ENCODE measurements around the gene SMPD4.

SMPD4 gene

GRCh38 chr2:130183512-130184373, 2.3 kb upstream of the SMPD4 start:
- no peak for TF ChIP-seq CTCF (IDR thresholded peaks at IDR 0.05)

- peak; percentile 63 for TF ChIP-seq CTCF (IDR thresholded peaks at IDR 0.05)
Observed at GRCh38 chr2:130181880-130182682, 679 bp upstream of the SMPD4 start, which contains the start of gene MZT2B. Gene MZT2B (plus strand): TSS chr2:130182262. CDS start chr2:130182283, 21 bp downstream.

- TF ChIP-seq CTCF (IDR thresholded peaks at IDR 0.05), result no peak
Observed at GRCh38 chr2:130169896-130170295, 11.5 kb downstream of the SMPD4 start.

- TF ChIP-seq CTCF (IDR thresholded peaks at IDR 0.05), result no peak
Observed at GRCh38 chr2:130165293-130166016, 15.9 kb downstream of the SMPD4 start.

GRCh38 chr2:130162968-130163367, 18.4 kb downstream of the SMPD4 start:
- no peak for TF ChIP-seq CTCF (IDR thresholded peaks at IDR 0.05)

GRCh38 chr2:130160131-130160530, 21.3 kb downstream of the SMPD4 start:
- TF ChIP-seq CTCF (IDR thresholded peaks at IDR 0.05), result no peak

GRCh38 chr2:130158631-130159030, 22.8 kb downstream of the SMPD4 start:
- TF ChIP-seq CTCF (IDR thresholded peaks at IDR 0.05), result no peak
